HepG2 (cell line): ENCODE data around the gene EI24. TPM values are rescaled to one million over a fixed set of nuclear protein-coding genes. Genes with fewer than 3 reads are reported as not detected.
A peak's percentile ranks its signal among the peaks of the same experiment; 100 is the strongest.

Experiments
- CBFB ChIP-seq: sonication (generic); formaldehyde crosslinking; IDR thresholded peaks from 2 replicates; pipeline ENCODE4 v1.4.0; 2020; ENCODE audit warnings: missing genetic modification reagents
- CEBPG ChIP-seq: IDR thresholded peaks from 2 replicates; pipeline ENCODE4 v1.6.1; 2016
- HNRNPK ChIP-seq: fragments of 200-400 bp; formaldehyde crosslinking; IDR thresholded peaks from 2 replicates; pipeline ENCODE4 v1.6.1; 2018; ENCODE audit warnings: low read length, low read depth, moderate library complexity, mild to moderate bottlenecking; ENCODE audit not compliant: poor library complexity, severe bottlenecking
- STAG1 ChIP-seq: sonication (generic); formaldehyde crosslinking; IDR thresholded peaks from 2 replicates; pipeline ENCODE4 v1.4.0; 2020; ENCODE audit warnings: missing genetic modification reagents
- ZNF205 ChIP-seq: IDR thresholded peaks from 2 replicates; pipeline ENCODE4 v1.6.1; 2018; ENCODE audit warnings: missing biosample characterization, missing genetic modification reagents
- ZNF329 ChIP-seq: sonication (generic); formaldehyde crosslinking; IDR thresholded peaks from 2 replicates; pipeline ENCODE4 v1.9.0; 2021; ENCODE audit warnings: low read depth, mild to moderate bottlenecking, missing genetic modification reagents
- polyA plus RNA-seq, 8 experiments: library from polyadenylated mRNA; depleted of rRNA in 3 of 8; stranded (reverse) in 7 of 8; unstranded in 1 of 8; fragments of >200 nt; fragmentation: Illumina TruSeq in 4 of 8; extraction: Trizol in 4 of 8; gene quantifications; 2 replicates each; pipeline versions ENCODE4 v1.2.1 to v1.2.3, GENCODE V29; 2011 to 2016; ENCODE audit warnings: low read depth in 4 of 8, missing spikeins in 1 of 8, mixed read lengths in 1 of 8; ENCODE audit not compliant: insufficient read depth in 1 of 8
- total RNA-seq, 5 experiments: library from RNA; depleted of rRNA; stranded (reverse); fragments of >200 nt; fragmentation: Illumina TruSeq; extraction: Trizol; gene quantifications; 2 replicates each; pipeline ENCODE4 v1.2.3, GENCODE V29; 2016; ENCODE audit warnings: low read depth in 1 of 5
- TF ChIP-seq, protein P1 (sequence below): conservative IDR thresholded peaks from 2 replicates; pipeline ENCODE4 v1.6.1; 2018; ENCODE audit warnings: missing genetic modification reagents
- TF ChIP-seq, protein P2 (sequence below): sonication (generic); formaldehyde crosslinking; IDR thresholded peaks from 2 replicates; pipeline ENCODE4 v1.5.1; 2020; ENCODE audit warnings: mild to moderate bottlenecking, missing genetic modification reagents
- TF ChIP-seq, protein P3 (sequence below): sonication (generic); formaldehyde crosslinking; IDR thresholded peaks from 2 replicates; pipeline ENCODE4 v1.4.0; 2020; ENCODE audit warnings: missing genetic modification reagents, low read depth, mild to moderate bottlenecking, borderline replicate concordance
- TF ChIP-seq, protein P4 (sequence below): sonication (generic); formaldehyde crosslinking; IDR thresholded peaks from 2 replicates; pipeline ENCODE4 v1.4.0; 2020; ENCODE audit warnings: missing genetic modification reagents
- TF ChIP-seq, protein P5 (sequence below): sonication (generic); formaldehyde crosslinking; IDR thresholded peaks from 2 replicates; pipeline ENCODE4 v1.5.1; 2020; ENCODE audit warnings: missing genetic modification reagents, mild to moderate bottlenecking, borderline replicate concordance
- TF ChIP-seq, protein P6 (sequence below): sonication (generic); formaldehyde crosslinking; IDR thresholded peaks from 2 replicates; pipeline ENCODE4 v1.4.0; 2020; ENCODE audit warnings: missing genetic modification reagents, borderline replicate concordance
- TF ChIP-seq, protein P7 (sequence below): sonication (generic); formaldehyde crosslinking; IDR thresholded peaks from 2 replicates; pipeline ENCODE4 v1.8.0; 2023; ENCODE audit warnings: mild to moderate bottlenecking, missing genetic modification reagents

The EI24 gene
- total and polyA plus RNA-seq, 2 of the 13 experiments (the other 11 are each of a cell fraction or from before 2014, with no cell fraction given): 84.7 to 126 TPM

DNA sequence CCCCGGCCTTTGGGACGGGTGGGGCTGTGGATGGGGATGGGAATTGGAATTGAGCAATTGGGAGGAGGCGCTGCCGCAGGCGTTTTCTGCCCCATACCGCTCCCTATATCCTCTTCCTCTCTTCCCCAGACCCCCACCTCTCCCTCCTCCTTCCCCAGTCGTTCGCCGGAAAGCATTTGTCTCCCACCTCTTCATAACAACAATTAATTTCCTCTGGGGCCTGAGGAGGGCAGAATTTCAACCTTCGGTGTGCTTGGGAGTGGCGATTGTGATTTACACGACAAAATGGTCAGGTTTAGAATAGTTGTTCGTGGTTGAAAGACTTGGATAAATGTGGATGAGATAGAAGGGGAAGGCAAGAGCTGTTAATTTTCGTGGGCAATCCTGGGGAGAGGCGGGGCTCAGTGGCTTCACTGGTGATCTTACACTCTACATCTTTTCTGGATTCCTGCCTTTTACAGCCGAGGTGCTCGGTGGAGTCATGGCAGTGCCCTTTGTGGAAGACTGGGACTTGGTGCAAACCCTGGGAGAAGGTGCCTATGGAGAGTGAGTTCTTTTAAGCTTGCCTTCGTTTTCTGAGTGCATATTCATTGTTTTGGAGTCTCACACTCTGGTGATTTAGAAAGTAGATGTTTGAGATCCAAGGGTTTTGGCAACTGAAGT, 57.1 kb downstream of the EI24 start (continued):
- TF ChIP-seq ZNF329 (CRISPR knock-in tag): no peak
- TF ChIP-seq, protein P1, sequence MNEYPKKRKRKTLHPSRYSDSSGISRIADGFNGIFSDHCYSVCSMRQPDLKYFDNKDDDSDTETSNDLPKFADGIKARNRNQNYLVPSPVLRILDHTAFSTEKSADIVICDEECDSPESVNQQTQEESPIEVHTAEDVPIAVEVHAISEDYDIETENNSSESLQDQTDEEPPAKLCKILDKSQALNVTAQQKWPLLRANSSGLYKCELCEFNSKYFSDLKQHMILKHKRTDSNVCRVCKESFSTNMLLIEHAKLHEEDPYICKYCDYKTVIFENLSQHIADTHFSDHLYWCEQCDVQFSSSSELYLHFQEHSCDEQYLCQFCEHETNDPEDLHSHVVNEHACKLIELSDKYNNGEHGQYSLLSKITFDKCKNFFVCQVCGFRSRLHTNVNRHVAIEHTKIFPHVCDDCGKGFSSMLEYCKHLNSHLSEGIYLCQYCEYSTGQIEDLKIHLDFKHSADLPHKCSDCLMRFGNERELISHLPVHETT (CRISPR knock-in tag): no peak
- TF ChIP-seq STAG1 (CRISPR knock-in tag): 0 out of 2 replicates have a peak, but pooled peaks have one; percentile 4
- peak; percentile 40 for TF ChIP-seq HNRNPK
- TF ChIP-seq, protein P2, sequence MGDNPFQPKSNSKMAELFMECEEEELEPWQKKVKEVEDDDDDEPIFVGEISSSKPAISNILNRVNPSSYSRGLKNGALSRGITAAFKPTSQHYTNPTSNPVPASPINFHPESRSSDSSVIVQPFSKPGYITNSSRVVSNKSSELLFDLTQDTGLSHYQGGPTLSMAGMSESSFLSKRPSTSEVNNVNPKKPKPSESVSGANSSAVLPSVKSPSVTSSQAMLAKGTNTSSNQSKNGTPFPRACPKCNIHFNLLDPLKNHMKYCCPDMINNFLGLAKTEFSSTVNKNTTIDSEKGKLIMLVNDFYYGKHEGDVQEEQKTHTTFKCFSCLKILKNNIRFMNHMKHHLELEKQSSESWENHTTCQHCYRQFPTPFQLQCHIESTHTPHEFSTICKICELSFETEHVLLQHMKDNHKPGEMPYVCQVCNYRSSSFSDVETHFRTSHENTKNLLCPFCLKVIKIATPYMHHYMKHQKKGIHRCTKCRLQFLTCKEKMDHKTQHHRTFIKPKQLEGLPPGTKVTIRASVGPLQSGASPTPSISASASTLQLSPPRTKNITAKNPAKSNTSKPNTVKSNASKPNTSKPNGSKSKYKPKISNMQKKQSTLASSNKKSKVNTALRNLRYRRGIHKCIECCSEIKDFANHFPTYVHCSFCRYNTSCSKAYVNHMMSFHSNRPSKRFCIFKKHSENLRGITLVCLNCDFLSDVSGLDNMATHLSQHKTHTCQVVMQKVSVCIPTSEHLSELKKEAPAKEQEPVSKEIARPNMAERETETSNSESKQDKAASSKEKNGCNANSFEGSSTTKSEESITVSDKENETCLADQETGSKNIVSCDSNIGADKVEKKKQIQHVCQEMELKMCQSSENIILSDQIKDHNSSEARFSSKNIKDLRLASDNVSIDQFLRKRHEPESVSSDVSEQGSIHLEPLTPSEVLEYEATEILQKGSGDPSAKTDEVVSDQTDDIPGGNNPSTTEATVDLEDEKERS (CRISPR knock-in tag): no peak
- TF ChIP-seq, protein P3, sequence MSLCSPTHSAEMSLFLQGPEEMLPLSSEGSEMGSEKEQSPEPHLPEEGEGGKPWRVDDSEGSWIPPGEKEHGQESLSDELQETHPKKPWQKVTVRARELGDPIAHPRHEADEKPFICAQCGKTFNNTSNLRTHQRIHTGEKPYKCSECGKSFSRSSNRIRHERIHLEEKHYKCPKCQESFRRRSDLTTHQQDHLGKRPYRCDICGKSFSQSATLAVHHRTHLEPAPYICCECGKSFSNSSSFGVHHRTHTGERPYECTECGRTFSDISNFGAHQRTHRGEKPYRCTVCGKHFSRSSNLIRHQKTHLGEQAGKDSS (CRISPR knock-in tag): no peak
- TF ChIP-seq ZNF205: no peak
- TF ChIP-seq CBFB: no peak
- TF ChIP-seq, protein P4, sequence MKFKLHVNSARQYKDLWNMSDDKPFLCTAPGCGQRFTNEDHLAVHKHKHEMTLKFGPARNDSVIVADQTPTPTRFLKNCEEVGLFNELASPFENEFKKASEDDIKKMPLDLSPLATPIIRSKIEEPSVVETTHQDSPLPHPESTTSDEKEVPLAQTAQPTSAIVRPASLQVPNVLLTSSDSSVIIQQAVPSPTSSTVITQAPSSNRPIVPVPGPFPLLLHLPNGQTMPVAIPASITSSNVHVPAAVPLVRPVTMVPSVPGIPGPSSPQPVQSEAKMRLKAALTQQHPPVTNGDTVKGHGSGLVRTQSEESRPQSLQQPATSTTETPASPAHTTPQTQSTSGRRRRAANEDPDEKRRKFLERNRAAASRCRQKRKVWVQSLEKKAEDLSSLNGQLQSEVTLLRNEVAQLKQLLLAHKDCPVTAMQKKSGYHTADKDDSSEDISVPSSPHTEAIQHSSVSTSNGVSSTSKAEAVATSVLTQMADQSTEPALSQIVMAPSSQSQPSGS (CRISPR knock-in tag): 0 out of 2 replicates have a peak, but pooled peaks have one; percentile 25
- TF ChIP-seq, protein P5, sequence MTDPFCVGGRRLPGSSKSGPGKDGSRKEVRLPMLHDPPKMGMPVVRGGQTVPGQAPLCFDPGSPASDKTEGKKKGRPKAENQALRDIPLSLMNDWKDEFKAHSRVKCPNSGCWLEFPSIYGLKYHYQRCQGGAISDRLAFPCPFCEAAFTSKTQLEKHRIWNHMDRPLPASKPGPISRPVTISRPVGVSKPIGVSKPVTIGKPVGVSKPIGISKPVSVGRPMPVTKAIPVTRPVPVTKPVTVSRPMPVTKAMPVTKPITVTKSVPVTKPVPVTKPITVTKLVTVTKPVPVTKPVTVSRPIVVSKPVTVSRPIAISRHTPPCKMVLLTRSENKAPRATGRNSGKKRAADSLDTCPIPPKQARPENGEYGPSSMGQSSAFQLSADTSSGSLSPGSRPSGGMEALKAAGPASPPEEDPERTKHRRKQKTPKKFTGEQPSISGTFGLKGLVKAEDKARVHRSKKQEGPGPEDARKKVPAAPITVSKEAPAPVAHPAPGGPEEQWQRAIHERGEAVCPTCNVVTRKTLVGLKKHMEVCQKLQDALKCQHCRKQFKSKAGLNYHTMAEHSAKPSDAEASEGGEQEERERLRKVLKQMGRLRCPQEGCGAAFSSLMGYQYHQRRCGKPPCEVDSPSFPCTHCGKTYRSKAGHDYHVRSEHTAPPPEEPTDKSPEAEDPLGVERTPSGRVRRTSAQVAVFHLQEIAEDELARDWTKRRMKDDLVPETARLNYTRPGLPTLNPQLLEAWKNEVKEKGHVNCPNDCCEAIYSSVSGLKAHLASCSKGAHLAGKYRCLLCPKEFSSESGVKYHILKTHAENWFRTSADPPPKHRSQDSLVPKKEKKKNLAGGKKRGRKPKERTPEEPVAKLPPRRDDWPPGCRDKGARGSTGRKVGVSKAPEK (CRISPR knock-in tag): no peak
- peak; percentile 59 for TF ChIP-seq CEBPG (CRISPR knock-in tag)
- TF ChIP-seq, protein P6, sequence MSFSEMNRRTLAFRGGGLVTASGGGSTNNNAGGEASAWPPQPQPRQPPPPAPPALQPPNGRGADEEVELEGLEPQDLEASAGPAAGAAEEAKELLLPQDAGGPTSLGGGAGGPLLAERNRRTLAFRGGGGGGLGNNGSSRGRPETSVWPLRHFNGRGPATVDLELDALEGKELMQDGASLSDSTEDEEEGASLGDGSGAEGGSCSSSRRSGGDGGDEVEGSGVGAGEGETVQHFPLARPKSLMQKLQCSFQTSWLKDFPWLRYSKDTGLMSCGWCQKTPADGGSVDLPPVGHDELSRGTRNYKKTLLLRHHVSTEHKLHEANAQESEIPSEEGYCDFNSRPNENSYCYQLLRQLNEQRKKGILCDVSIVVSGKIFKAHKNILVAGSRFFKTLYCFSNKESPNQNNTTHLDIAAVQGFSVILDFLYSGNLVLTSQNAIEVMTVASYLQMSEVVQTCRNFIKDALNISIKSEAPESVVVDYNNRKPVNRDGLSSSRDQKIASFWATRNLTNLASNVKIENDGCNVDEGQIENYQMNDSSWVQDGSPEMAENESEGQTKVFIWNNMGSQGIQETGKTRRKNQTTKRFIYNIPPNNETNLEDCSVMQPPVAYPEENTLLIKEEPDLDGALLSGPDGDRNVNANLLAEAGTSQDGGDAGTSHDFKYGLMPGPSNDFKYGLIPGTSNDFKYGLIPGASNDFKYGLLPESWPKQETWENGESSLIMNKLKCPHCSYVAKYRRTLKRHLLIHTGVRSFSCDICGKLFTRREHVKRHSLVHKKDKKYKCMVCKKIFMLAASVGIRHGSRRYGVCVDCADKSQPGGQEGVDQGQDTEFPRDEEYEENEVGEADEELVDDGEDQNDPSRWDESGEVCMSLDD (CRISPR knock-in tag): no peak
- TF ChIP-seq, protein P7, sequence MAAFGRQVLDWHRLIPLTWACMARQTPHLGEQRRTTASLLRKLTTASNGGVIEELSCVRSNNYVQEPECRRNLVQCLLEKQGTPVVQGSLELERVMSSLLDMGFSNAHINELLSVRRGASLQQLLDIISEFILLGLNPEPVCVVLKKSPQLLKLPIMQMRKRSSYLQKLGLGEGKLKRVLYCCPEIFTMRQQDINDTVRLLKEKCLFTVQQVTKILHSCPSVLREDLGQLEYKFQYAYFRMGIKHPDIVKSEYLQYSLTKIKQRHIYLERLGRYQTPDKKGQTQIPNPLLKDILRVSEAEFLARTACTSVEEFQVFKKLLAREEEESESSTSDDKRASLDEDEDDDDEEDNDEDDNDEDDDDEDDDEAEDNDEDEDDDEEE (CRISPR knock-in tag): no peak
